COLO668 (cell line): ENCODE results near the gene TMEM184A.

Experiments used
- DNase-seq: peaks from one replicate; lab custom pipeline; 2025; ENCODE audit not compliant: unreplicated experiment; lab: John Stamatoyannopoulos, UW

Gene TMEM184A

GRCh38 chr7:1540776-1541271, 15.2 kb downstream of the TMEM184A start:
- no peak for DNase-seq

- DNase-seq, result no peak
These were observed 15.9 kb downstream of the TMEM184A start for GRCh38 chr7:1539882-1540775.

DNA sequence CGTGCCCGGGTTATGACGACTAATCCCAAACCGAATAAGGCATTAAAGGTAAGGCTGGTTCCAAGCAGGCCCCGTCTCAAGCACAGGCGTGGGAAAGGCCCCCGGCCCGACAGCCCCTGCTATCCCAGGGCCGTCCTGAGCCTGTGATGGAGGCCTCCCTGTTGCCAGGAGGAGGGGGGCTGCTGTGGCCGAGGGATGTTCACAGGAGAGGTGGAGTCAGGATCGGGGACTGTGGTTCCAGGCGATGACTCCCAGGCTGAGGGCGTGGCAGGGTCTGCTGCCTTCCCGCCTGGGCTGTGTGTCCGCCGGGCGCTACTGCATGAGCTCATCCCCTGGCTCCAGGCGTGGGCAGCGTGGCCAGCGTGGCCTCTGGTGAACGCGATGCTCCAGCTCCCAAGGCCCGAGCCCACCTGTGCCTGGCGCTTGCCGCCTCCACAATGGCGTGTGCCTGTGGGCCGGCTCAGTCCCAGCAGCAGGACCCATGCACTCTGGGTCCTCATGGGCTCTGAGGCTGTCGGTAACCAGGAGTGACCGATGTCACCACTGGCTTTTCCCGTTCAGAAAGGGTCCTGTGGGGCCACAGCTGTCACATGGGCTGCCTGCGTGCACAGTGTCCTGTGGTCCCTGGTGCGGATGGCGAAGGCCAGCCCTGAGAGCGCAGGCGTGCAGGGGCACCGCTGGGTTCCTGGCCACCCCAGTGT, 16.7 kb downstream of the TMEM184A start:
- DNase-seq, result no peak

GRCh38 chr7:1538544-1539180, 17.3 kb downstream of the TMEM184A start:
- DNase-seq, result no peak

- no peak for DNase-seq
These were observed 18.2 kb downstream of the TMEM184A start for GRCh38 chr7:1537535-1538412.

GRCh38 chr7:1536743-1537534, 19.1 kb downstream of the TMEM184A start:
- DNase-seq, result peak; percentile 47

GRCh38 chr7:1536455-1536742, 19.6 kb downstream of the TMEM184A start:
- DNase-seq, result no peak

GRCh38 chr7:1535701-1536454, 20.1 kb downstream of the TMEM184A start:
- DNase-seq, result no peak

DNA sequence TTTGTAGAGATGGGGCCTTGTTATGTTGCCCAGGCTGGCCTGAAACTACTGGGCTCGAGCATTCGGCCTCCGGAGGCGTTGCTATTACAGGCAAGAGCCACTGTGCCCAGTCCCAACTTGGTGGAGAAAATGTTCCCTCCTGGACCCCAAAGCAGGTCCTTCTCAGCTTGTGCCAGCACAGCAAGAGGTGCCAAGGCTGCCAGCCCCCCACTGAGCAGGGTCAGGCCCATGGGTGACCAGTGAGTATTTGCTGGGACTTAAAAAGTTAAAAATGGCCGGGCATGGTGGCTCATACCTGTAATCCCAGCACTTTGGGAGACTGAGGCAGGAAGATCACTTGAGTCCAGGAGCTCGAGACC, 20.9 kb downstream of the TMEM184A start:
- no peak for DNase-seq

- no peak for DNase-seq
These were observed 21.5 kb downstream of the TMEM184A start for GRCh38 chr7:1534330-1535099.

DNA sequence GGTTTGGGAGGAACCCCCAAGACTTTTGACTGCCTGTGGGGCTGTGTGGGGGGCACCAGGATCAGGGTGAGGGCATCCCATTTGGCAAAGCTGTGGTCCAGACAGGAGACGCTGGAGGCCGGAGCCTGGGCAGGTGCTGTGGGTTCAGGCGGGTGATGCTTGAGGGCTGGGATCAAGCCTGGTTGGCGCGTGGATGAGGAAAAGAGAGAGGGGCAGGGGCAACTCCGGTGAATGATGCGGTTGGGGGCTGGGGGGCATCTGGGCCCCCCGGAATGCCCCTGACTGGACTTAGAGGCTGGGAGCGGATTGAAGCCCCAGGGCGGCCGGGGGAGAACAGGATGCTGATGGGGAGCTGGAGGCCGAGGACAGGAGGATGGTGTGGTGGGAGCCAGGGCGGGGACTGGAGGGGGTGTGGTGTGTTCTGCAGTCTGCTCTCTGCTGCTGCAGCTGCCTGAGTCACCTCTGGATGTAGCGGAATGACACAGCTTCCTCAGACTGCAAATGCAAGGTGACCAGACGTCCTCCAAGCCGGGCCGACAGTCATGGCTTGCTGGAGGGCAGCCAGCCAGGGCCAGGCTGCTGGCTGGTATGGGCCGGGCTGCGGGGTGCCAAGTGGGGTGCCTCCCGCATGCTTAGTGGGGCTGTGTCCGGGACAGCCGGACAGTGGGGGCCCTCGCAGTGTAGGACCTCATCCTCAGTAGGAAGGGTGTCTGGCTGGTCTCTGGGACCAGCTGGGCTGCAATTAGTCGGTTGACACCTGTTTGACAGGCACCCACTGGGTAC, 22.3 kb downstream of the TMEM184A start:
- peak; percentile 20 for DNase-seq

DNA sequence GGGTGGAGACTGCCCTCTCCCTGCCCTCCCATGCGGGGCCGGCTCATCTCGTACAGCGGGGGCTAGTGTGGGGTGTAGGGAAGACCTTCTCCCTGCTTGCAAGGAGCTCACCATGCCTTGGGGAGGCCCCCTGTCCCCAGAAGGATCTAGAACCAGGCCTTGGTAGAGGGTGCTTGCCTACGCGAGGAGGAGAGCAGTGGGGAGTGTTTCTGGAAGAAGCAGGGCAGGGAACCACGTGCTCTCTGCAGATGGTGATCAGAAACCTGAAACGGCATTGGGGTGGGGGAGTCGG, 22.8 kb downstream of the TMEM184A start:
- no peak for DNase-seq

- peak; percentile 86 for DNase-seq
These were observed 23.4 kb downstream of the TMEM184A start for GRCh38 chr7:1532456-1533254.

- DNase-seq, result no peak
These were observed 24.0 kb downstream of the TMEM184A start for GRCh38 chr7:1531979-1532455.

DNA sequence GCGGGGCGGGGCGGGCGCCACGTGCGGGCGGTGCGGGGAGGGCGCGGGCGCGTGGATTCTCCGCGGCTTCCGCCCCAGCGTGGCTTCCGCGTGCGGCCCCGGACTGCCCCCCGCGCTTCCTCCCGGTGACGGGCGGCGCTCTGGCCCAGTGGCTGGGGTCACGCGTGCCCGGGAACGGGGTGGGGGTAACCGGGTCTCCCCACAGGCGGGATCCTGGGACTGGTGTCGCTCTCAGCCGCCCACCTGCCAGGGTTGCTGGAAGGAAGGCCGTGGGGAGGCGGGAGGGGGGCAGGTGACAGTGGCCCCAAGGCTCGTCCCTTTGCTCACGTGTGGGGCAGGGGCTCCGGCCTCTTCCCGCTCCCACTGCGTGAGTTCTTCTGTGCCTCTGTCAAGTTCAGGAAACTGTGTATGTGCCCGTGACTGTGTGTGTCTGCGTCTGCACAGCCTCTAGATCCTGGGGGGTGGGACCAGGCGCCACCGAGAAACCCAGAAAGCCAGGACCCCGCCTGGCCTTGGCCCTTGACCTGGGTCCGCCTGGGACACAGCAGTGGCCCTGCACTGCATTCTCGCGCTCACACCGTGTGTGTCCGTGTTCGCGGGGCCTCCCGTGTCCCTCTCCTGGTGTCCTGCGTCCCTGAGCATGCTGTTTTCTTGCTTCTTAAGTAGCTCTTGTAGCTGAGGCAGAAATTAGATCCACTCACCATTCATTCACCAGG, 24.6 kb downstream of the TMEM184A start:
- DNase-seq, result peak; percentile 60

DNA sequence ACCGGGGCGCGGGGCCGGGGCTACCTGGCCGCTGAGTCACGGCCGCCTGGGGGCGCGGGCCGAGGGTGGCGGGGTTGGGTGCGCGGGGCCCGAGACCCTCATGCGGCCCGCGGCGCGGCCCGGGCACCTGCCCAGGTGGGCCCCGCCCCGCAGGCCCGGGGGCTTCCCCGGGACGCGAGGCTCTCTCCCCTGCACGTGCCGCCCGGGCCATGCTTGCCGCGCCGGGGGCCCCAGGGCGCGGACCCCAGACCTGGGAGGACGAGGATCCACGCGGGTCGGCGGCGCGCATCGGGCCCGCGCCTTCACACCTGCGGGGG, 25.1 kb downstream of the TMEM184A start:
- DNase-seq, result peak; percentile 76
